ENCODE data around the gene HTRA3.

DNA sequence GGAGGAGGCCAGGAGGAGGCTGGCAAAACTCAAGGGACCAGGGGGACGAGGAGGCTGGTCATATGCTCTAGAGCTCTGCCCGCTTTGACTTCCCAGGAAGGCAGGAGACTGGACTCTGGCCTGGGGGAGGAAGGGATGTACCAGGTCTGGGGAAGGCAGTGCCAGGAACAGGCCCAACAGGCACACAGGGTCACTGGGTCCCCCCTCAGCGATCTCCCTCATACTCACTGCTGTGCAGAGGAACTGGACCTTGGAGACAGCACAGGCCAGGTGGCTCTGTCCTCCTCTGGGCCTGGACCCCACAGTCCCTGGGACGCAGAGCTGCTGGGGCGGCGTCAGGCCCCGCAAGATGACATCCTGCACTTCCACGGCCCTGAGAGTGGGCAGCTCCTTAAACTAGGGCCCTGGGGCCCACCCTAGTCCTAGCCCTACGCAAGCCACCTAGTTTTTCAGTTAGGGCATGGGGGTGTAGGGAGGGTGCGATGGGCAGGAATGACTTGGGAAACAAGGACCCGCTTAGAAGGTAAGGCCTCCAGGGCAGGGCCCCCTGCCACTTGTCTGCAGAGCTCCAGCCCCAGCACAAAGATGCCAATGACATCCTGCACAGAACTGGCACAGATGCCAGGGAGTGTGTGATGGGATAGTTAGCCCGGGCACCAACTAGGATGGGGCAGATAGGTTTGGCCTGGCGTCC lies 59.5 kb downstream of the HTRA3 start:
- TF ChIP-seq RXRA (IDR thresholded peaks at IDR 0.05; ENCODE audit: insufficient read depth, low read depth, low read length) (no peak), SIN3A (conservative IDR thresholded peaks at IDR 0.05 in 1 of 2, IDR thresholded peaks at IDR 0.05 in 1 of 2; ENCODE audit: low read depth in 1 of 2, low read length in 2 of 2) (no peak), SUZ12 (IDR thresholded peaks at IDR 0.05; ENCODE audit: low read length) (no peak), JUN (IDR thresholded peaks at IDR 0.05; ENCODE audit: low read depth, low read length) (no peak)
- TF ChIP-seq, protein P1, sequence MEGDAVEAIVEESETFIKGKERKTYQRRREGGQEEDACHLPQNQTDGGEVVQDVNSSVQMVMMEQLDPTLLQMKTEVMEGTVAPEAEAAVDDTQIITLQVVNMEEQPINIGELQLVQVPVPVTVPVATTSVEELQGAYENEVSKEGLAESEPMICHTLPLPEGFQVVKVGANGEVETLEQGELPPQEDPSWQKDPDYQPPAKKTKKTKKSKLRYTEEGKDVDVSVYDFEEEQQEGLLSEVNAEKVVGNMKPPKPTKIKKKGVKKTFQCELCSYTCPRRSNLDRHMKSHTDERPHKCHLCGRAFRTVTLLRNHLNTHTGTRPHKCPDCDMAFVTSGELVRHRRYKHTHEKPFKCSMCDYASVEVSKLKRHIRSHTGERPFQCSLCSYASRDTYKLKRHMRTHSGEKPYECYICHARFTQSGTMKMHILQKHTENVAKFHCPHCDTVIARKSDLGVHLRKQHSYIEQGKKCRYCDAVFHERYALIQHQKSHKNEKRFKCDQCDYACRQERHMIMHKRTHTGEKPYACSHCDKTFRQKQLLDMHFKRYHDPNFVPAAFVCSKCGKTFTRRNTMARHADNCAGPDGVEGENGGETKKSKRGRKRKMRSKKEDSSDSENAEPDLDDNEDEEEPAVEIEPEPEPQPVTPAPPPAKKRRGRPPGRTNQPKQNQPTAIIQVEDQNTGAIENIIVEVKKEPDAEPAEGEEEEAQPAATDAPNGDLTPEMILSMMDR (IDR thresholded peaks at IDR 0.05; ENCODE audit: control extremely low read depth in 1 of 3, insufficient read depth in 1 of 3, low read depth in 1 of 3, low read length in 3 of 3), result no peak
- TF ChIP-seq, protein P2, sequence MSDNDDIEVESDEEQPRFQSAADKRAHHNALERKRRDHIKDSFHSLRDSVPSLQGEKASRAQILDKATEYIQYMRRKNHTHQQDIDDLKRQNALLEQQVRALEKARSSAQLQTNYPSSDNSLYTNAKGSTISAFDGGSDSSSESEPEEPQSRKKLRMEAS (IDR thresholded peaks at IDR 0.05), result no peak

Data from H1 (cell line).